K562 (cell line): ENCODE results near the gene DNAJC1.

ENCODE experiments used
- BRCA1 ChIP-seq, 2 experiments: fragments of 450-650 bp in 1 of 2; sonication (generic) in 1 of 2; formaldehyde crosslinking in 1 of 2; IDR thresholded peaks; 2 replicates each; pipeline versions ENCODE4 v1.5.0 to v1.6.1; 2017 to 2020; ENCODE audit warnings: mild to moderate bottlenecking in 1 of 2, missing genetic modification reagents in 1 of 2
- BRD4 ChIP-seq: fragments of 200-600 bp; sonication (generic); IDR thresholded peaks from 2 replicates; pipeline ENCODE4 v1.6.1; 2017; ENCODE audit warnings: inconsistent platforms
- REST ChIP-seq, 2 experiments: fragments of 450-650 bp; formaldehyde crosslinking in 1 of 2; IDR thresholded peaks; 2 replicates each; pipeline versions ENCODE4 v1.4.0 to v1.6.1; 2014 to 2020; ENCODE audit warnings: mild to moderate bottlenecking in 2 of 2, borderline replicate concordance in 1 of 2, low read depth in 1 of 2
- TFAP4 ChIP-seq: sonication (generic); formaldehyde crosslinking; IDR thresholded peaks from 2 replicates; pipeline ENCODE4 v1.8.0; 2022; ENCODE audit warnings: missing genetic modification reagents, mild to moderate bottlenecking, moderate library complexity, borderline replicate concordance
- ZNF133 ChIP-seq: fragments of 250-450 bp; sonication (Bioruptor Pico); IDR thresholded peaks from 2 replicates; pipeline ENCODE4 v1.4.0; 2020; ENCODE audit warnings: mild to moderate bottlenecking
- ZNF766 ChIP-seq: fragments of 200-800 bp; sonication (Bioruptor generic); conservative IDR thresholded peaks from 2 replicates; pipeline ENCODE4 v1.6.1; 2016; ENCODE audit warnings: missing genetic modification characterization, missing compliant biosample characterization
- ZNF780A ChIP-seq: fragments of 250-450 bp; sonication (Bioruptor Pico); IDR thresholded peaks from 2 replicates; pipeline ENCODE4 v1.5.0; 2021; ENCODE audit warnings: mild to moderate bottlenecking

GRCh38 chr10:22053048-22053447 lies 49.5 kb upstream of the DNAJC1 start:
- TF ChIP-seq BRD4 (no peak), REST (IDR thresholded peaks at IDR 0.05; ENCODE audit: borderline replicate concordance) (no peak), REST (CRISPR knock-in tag; IDR thresholded peaks at IDR 0.05; ENCODE audit: low read depth) (no peak), ZNF780A (CRISPR knock-in tag) (no peak), BRCA1 (IDR thresholded peaks at IDR 0.05) (no peak), BRCA1 (CRISPR knock-in tag; IDR thresholded peaks at IDR 0.05) (no peak), ZNF133 (CRISPR knock-in tag) (no peak), TFAP4 (CRISPR knock-in tag) (no peak), ZNF766 (CRISPR knock-in tag) (no peak)
